ENCODE results near the gene GABRG1.

GABRG1 gene

DNA sequence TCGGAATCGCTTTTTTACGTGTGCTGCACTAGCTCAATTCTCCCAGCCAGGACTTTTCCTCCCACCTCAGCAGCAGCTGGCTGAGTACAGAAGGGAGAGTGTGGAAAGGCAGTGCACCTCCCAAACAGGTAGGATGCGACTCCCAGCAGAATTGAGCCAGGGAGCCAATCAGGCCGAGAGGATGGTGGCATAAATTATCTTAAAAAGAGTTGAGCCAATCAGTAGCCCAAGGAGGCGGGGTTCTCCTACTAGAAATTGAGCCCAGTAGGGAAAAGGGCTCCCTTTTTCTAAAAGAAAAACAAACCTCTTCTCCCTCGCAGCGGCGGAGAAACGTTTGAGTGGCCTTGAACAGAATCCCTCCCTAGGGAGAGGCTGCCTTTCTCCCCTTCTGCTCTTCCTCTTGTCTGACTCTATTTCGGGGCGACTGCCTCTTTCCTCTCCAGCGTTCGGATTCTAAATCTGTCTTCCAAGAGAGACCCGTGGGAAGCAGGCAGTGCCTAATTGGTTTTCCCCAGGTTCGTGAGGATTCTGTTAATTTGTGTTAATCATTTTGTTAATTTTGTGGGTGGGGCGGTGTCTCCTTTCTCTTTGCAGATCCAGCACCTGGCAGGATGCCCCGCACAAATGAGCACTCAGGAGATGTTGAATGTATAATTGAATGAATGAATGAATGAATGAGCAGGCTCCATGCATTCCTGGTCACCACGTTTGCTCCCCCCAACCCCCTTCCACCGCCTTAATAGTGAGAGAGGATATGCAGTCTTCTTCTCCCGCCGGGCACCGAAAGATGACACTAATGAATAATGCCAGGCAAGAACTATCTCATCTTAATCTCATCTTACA, at the start of gene GABRG1:
TSS of gene GABRG1 (minus strand) at position 142 of the 843 bp plus-strand sequence. CDS start at position 1, 141 bp downstream.
- DNase-seq = no peak

DNA sequence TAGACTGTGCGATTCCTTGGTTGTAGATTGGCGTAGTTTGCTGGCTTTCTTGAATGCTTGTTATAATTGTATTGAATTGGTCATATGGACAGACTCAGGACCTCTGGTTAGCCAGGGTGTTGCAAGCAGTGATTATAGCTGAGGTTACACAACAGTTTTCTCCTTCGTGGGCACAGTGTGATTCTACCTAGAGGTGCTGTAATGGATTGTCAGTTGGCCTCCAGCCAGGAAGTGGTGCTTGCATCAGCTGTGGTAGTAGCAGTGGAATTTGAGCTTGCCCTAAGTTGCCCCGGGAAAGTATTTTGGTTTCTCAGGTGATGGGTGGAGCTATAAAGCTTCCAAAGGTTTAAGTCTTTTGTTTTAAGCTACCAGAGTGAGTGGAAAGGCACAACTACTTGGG, 23.1 kb upstream of the GABRG1 start:
- DNase-seq = no peak

DNA sequence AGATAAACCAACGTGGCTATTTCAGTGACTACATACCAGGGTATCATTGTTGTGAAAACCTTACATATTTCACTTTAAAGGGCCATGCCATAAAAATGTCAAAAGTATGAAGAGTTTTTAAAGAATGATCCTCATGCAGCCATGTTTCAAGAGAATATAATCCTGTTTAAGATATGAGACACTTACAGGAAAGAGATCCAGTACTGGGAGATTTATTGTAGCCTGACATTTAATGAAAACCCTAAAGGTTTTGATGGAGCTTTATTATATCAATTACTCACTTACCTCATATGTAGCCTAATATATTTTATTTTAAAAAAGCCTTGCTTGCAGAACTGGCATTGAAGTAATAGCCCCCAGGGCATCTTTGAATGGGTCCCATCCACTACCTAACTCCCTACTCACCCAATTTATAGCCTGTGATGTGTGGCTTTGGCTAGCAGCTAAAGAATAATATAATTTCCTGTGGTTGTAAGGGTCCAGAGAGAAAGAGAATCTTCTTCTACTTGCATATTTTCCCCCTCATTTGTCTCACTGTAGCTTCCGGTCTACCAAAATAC, 7.7 kb upstream of the GABRG1 start:
- DNase-seq = no peak

DNA sequence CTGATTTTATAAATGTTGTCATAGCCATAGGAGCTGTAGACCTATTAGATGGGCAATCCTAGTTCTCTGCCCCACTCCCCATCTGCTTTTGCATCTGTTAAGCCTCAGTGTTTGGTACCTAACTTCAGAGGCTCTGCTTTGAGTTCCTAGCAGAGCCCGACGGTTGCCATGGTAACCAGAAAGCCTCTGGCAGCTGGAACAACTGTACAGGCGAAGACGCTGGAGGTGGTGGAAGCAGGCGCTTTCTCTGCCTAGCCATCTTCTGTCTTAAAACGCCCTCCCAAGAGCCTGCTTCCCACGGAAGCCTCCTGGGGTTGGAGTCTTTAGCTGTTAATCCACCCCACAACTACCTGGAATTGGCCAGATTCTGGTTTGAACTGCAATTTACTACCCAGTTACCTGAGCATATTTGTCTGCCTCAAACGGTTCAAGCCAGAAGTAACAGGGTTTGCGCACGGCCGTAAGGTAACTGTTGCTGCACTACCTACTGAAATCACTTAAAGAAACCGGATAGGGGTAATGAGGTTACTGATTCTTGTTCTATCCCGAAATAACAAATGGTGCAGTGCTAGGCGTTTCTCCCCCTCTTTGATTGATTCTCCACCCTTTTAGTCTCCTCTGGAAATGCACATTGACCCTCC, 1.0 kb upstream of the GABRG1 start:
- DNase-seq = no peak

DNA sequence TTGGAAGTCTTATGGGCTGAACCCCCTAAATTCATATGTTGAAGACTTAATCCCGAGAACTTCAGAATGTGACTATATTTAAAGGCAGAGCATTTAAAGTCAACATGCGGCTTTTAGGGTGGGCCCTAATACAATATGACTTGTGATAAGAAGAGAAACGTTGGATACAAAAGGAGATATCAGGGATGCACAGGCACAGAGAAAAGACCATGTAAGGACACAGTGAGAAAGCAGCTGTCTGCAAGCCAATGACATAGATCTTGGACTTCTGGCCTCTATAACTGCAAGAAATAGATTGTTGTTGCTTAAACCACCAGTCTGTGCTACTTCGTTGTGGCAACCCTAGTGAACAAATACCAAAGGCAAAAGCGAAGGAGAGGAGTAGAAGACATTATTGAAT, 42.2 kb downstream of the GABRG1 start:
- DNase-seq = no peak

DNA sequence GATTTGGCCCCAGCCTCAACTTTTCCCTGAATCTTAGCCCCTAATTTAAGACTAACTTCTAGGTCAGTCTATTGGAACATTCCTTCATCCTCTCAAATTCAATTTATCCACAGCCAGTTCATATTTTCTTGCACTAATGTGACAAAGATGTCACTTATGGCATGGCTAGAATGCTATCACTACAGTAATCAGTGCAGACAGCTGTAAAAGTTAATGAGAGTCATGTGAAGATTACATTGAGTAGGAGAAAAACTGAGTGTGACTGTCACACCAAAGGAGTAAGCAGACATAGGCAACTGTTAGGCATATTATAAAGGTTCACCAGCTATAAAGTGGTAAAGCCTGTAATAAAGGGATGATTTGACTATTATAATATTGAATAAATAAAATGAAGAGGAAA, 42.6 kb downstream of the GABRG1 start:
- no peak for DNase-seq

DNA sequence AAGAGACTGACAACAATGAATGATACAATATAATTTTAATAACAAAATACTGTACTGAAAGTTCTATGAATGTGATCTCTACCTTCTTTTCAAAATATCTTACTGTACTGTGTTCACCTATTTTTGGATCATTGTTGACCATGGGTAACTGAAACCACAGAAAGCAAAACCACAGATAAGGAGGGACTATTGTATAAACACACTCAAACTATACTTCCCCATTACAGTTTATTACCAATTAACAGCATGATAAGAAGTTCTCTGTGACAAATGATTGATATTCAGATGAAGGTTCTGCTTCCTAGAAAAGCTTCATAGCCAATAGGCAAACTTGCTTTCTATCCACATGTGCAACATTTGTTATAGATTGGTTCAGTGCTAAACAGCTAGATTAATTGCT, 50.1 kb downstream of the GABRG1 start:
- DNase-seq = no peak

DNA sequence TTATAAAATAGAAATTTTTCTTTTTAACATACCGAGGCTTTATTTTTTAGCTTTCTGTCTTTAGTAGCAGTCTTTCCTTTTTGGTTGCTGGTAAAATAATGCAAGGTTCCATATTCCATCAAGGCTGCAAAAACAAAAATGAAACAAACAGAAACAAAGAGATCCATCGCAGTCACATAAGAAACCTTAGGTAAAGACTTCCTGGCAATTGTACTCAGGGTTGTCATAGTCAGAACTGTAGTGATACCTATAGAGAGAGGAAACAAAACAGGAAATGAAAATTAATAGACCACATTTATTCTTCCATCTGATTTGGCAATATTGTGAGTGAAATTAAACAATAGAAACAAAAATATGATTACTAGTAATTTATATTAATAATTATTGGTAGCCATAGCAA, 72.5 kb downstream of the GABRG1 start:
- DNase-seq = no peak

DNA sequence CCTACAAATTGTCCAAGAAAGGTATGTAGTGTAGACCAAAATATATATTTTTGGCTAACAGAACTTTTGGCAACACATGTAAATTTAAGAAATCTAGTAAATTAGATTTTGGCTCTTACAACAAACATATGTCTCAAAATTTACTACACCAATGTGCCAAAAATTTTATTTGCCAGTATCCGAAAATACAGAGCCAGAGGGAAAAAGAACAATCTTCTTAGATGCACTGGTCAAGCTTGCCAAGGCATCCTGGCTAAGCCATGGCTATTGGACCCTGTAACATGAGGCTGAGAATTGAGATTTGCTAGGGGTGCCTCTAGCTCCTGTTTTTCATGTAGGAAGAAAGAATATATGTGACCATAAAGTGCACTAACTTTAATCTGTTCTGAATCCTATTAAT, 91.8 kb downstream of the GABRG1 start:
- no peak for DNase-seq

DNA sequence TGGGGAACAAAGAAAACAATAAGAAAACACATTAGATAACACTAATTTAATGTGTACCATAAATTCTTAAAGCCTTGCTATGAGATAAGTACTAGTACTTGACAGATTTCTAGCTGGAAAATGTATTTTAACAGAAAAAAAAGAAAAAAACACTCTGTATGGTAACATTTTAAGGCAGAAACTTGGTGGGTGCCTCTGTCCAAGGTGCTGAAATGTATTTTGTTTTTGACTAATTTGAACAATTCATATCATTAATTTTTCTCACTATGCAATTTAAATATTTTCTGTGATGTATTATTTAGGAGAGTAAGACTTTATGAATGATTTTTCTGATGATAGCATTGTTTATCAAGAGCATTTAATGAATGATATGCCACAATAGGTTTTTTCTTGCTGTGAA, 107.5 kb downstream of the GABRG1 start:
- DNase-seq = no peak

DNA sequence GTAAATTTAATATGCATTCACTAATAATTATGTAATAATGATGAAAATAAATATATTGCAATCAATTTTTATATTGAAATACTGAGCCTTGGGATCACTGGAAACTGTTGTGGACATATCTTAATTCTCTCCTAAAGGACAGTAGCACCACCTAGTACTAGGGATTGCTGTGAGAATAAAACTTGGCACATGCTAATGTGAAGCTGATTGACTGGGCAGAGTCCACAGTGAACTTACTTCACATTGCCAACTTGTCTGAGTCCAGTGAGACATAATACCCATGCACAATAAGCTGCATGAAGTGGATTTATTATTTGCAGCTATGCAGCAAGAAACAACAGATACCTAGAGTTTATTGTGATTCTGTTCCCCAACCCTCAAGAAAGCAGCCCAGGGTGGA, 131.1 kb downstream of the GABRG1 start:
- DNase-seq = no peak

DNA sequence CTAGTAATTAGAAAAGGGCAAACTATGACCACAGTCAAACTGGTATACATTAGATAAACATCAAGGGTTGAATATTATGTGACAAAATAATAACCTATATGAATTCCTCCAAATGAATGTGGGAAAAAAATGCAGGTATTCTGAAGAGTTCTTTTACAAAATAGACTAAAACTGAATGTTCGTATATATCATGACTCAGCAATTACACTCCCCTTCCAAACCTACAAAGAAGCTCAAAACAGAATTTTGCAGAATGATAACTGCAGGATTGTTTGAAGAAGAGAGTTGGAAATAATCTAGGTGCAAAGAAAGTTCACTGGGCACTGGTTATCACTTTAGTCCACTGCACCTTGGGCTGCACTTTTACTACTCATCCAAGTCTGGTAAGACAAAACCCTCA, 134.1 kb downstream of the GABRG1 start:
- no peak for DNase-seq

DNA sequence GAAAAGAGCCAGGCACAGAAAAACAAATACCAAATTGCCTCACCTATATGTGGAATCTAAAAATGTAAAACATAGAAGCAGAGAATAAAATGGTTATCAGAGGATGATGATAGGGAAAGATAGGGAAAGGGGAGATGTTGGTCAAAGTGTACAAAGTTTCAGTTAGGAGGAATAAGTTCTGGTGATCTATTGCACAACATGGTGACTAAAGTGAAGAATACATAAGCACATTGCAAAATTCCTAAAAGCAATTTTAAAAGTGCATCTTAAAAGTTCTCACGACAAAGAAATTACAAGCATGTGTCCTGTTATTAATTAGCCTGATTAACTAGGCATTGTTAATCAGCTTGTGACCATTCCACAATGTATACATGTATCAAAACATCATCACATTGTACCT, 136.0 kb downstream of the GABRG1 start:
- DNase-seq = no peak
